Prostate gland (tissue), 2 donors: Measurements from ENCODE around the gene GUCY1A1. TPM values are rescaled to one million over a fixed set of nuclear protein-coding genes. Genes with fewer than 3 reads are reported as not detected.

Source experiments
- DNase-seq: peaks from one replicate; pipeline ENCODE4 v3.0.0-alpha.2; 2019; ENCODE audit warnings: low spot score
- H3K27ac ChIP-seq, 2 donors: fragments of 200-600 bp; sonication (generic); 2 replicates each; pipeline ENCODE4 v1.5.1; 2017 to 2019
- H3K27me3 ChIP-seq: fragments of 200-600 bp; sonication (generic); replicated peaks from 2 replicates; pipeline ENCODE4 v1.5.1; 2019; ENCODE audit not compliant: insufficient read depth
- H3K36me3 ChIP-seq, 2 donors: fragments of 200-600 bp; sonication (generic); 1 replicate in 1 of 2; 2 replicates in 1 of 2; pipeline versions ENCODE4 v1.5.1 to v1.8.1; 2017 to 2019
- H3K4me1 ChIP-seq: fragments of 200-600 bp; sonication (generic); replicated peaks from 2 replicates; pipeline ENCODE4 v1.5.1; 2019
- H3K4me3 ChIP-seq, 2 donors: fragments of 200-600 bp; sonication (generic); 2 replicates each; pipeline ENCODE4 v1.5.1; 2017 to 2019
- H3K9me3 ChIP-seq: fragments of 200-600 bp; sonication (generic); 2 replicates; pipeline ENCODE4 v1.5.1; 2017
- POLR2A ChIP-seq: fragments of 450-650 bp; IDR thresholded peaks from one replicate; pipeline ENCODE4 v1.6.1; 2016; ENCODE audit warnings: antibody characterized with exemption, mild to moderate bottlenecking
- POLR2AphosphoS5 ChIP-seq: sonication (generic); formaldehyde crosslinking; IDR thresholded peaks from one replicate; pipeline ENCODE4 v1.6.1; 2017; ENCODE audit warnings: antibody characterized with exemption
- WGBS: methylation state at CpG from one replicate; pipeline ENCODE4 v1.1.5; 2018; 5-methylcytosine and 5-hydroxymethylcytosine counted together
- intact Hi-C: fragments of 100-400 bp; cut with DNase I; formaldehyde crosslinking; loops from one replicate; pipeline ENCODE4 v1.14.2; 2022
- total RNA-seq, 2 donors: library from RNA; depleted of rRNA; stranded (reverse); fragments of >200 nt; gene quantifications; one replicate each; pipeline ENCODE4 v1.1.0, GENCODE V29; 2016
- TF ChIP-seq, protein P1 (sequence below), 4 experiments: fragments of 200-600 bp in 2 of 4; fragments of 450-650 bp in 2 of 4; sonication (generic) in 2 of 4; IDR thresholded peaks; 1 replicate in 3 of 4; 2 replicates in 1 of 4; pipeline ENCODE4 v1.5.1; 2016 to 2019; ENCODE audit warnings: antibody characterized with exemption in 4 of 4, mild to moderate bottlenecking in 2 of 4, moderate library complexity in 2 of 4

The GUCY1A1 gene
- total RNA-seq, 2 donors from 2014 or later, result 49.8 to 103 TPM

DNA sequence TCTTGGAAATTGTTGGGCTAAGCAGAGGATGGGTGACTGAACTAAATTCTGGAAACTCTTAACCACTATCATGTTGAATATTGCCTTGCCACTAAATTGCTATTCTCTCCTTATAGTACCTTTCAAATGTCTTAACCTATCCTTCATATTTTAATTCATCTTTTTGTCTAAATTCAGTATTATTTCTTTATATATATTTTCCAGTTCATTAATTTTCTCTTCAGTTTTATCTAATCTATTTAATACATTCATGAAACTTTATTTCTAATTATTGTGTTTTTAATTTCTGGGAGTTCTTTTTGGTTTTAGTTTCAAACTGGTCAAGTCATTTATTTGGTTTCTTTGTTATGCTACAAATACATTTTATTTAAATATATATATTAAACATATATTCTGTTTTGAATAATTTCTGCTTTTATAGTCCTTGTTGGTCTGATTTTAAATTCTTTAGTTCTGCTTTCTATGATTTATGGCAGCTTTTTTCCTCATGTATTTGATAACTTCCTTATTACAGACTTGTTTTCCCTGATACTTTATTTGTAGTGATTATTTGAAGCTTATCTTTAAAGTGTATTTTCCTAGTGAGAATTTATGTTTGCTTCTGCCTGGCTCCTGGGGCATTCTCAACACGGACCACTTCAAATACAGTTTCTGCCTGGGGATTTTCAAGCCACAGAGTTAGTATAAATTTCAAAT is 8.5 kb upstream of the GUCY1A1 start:
- DNase-seq, result no peak
- Histone ChIP-seq H3K36me3 (no peaks in the 10 kb centered on the region), H3K27me3 (no peaks in the 10 kb centered on the region), H3K27ac (no peak overlapping the region), H3K4me1 (no peaks in the 10 kb centered on the region), H3K4me3 (no peak overlapping the region), H3K9me3 (no peaks in the 10 kb centered on the region)
- TF ChIP-seq, protein P1, sequence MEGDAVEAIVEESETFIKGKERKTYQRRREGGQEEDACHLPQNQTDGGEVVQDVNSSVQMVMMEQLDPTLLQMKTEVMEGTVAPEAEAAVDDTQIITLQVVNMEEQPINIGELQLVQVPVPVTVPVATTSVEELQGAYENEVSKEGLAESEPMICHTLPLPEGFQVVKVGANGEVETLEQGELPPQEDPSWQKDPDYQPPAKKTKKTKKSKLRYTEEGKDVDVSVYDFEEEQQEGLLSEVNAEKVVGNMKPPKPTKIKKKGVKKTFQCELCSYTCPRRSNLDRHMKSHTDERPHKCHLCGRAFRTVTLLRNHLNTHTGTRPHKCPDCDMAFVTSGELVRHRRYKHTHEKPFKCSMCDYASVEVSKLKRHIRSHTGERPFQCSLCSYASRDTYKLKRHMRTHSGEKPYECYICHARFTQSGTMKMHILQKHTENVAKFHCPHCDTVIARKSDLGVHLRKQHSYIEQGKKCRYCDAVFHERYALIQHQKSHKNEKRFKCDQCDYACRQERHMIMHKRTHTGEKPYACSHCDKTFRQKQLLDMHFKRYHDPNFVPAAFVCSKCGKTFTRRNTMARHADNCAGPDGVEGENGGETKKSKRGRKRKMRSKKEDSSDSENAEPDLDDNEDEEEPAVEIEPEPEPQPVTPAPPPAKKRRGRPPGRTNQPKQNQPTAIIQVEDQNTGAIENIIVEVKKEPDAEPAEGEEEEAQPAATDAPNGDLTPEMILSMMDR (IDR thresholded peaks at IDR 0.05), result no peak
- no peak for TF ChIP-seq POLR2AphosphoS5
- no peak for TF ChIP-seq POLR2A
- WGBS, result 51% methylated on average over 1 of the region's 1 CpG
- intact Hi-C loops, result no loop called here

DNA sequence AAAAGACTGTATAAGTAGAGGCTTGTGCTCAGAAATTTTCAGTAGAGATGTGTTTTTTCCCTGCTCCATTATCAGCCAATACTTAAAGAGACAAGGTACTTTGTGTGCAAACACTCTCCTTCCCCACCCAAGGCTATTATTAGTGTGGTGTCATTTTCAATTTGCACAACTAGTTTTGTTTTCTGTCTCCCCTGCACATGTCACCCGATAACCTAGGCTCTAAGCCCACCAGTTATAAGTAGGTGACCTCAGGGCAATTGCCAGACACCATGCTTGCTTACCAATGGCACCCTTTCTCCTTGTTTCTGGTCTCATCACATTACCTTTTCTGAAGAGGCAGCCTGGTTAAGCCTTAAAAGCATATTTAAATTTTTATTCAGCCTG is 8.0 kb upstream of the GUCY1A1 start:
- H3K27me3 ChIP-seq, result no peaks in the 10 kb centered on the region
- no peak for DNase-seq
- no peaks in the 10 kb centered on the region for H3K36me3 ChIP-seq
- TF ChIP-seq, protein P1 (IDR thresholded peaks at IDR 0.05), result no peak
- TF ChIP-seq POLR2A (no peak), POLR2AphosphoS5 (no peak)
- no peak overlapping the region for H3K4me3 ChIP-seq
- H3K27ac ChIP-seq, result no peak overlapping the region
- intact Hi-C loops, result no loop called here
- no peaks in the 10 kb centered on the region for H3K9me3 ChIP-seq
- 75% methylated on average over 1 of the region's 1 CpG for WGBS
- H3K4me1 ChIP-seq, result no peaks in the 10 kb centered on the region

DNA sequence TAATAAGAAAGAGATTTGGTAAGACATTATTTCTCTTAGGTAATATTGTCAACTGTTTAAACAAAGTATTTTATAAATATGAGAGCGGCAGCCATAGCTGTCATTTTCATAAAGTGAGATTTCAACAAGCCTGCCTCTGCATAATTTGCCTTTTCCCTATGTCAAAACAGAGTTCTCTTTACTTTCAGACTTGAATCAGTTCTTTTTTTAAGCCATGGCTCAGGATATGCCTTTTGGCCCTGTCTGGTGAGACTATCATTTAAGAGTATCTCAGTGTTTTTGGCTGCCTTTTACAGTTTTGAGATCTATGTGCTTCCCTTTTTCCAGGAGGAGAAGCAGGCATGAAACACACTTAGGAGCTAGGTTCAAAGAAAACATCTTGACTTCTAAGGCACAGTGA is 7.5 kb upstream of the GUCY1A1 start:
- Histone ChIP-seq H3K4me3 (no peak overlapping the region), H3K27me3 (no peaks in the 10 kb centered on the region), H3K4me1 (no peaks in the 10 kb centered on the region), H3K9me3 (no peaks in the 10 kb centered on the region), H3K36me3 (no peaks in the 10 kb centered on the region), H3K27ac (no peak overlapping the region)
- 89% methylated on average over 1 of the region's 1 CpG for WGBS
- DNase-seq, result no peak
- TF ChIP-seq POLR2AphosphoS5 (no peak), POLR2A (no peak)
- TF ChIP-seq, protein P1 (IDR thresholded peaks at IDR 0.05), result no peak
- intact Hi-C loops, result no loop called here

DNA sequence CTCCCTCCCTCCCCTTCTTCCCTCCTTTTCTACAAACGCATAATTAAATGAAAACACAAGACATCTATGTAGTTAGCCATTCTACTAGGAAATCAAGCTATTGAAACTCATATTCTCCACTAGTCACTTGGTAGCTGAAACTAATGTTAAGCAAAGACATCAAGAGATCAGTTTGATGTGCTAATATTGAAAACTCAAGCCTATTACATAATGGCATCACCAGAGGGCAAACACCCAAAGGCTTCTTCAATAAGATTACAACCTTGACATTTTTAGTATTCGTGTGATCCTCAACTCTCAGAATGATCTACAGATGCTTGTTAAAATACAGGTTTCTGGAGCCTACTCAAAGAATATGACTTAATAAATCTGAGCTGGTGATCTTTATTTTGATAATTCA is 6.2 kb upstream of the GUCY1A1 start:
- no peaks in the 10 kb centered on the region for H3K36me3 ChIP-seq
- no peak overlapping the region for H3K4me3 ChIP-seq
- no peak for TF ChIP-seq POLR2A
- no peak for DNase-seq
- no peak overlapping the region for H3K27ac ChIP-seq
- intact Hi-C loops, result loop anchor here (10.0 kb wide), 1 partner anchor 136 kb away; no protein-coding TSS in a partner anchor
- H3K27me3 ChIP-seq, result no peaks in the 10 kb centered on the region
- no peaks in the 10 kb centered on the region for H3K9me3 ChIP-seq
- no peaks in the 10 kb centered on the region for H3K4me1 ChIP-seq
- WGBS, result 92% methylated on average over 2 of the region's 2 CpGs

DNA sequence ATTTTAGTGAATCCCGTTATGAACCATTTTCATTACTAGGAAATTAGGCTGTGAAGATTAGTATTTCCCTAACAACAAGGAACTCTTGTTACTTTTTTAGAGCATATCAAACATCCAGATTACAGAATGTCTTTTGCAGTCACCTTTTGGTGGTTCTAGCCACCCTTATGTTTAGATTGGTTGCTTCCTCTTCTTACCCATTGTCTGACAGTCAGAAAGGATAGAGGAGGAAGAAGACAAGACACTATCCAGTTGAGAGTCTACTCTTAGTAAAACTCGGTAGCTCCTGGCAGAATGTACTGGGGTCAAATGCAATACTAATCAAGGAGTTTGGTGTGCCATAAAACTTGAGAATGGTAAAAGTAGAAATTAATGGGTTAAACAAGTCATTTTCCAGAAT is 1.6 kb upstream of the GUCY1A1 start:
- Histone ChIP-seq H3K4me1 (no peaks in the 10 kb centered on the region), H3K9me3 (no peaks in the 10 kb centered on the region), H3K36me3 (no peaks in the 10 kb centered on the region), H3K27me3 (no peaks in the 10 kb centered on the region), H3K4me3 (no peak overlapping the region), H3K27ac (peak overlapping the region; percentile 94 to 97)
- 79% methylated on average over 2 of the region's 2 CpGs for WGBS
- DNase-seq, result no peak
- TF ChIP-seq, protein P1 (IDR thresholded peaks at IDR 0.05), result no peak
- TF ChIP-seq POLR2AphosphoS5 (no peak), POLR2A (no peak)
- intact Hi-C loops, result loop anchor here (5.0 to 10.0 kb wide), 2 partner anchors 140 to 223 kb away; no protein-coding TSS in a partner anchor
